ENCODE data around the gene EPHB1. TPM values are rescaled to one million over a fixed set of nuclear protein-coding genes. Genes with fewer than 3 reads are reported as not detected.

The EPHB1 gene
- total RNA-seq, 1 experiment from 2014 or later: 0.86 TPM

- Histone ChIP-seq H3K9ac (ENCODE audit: low read length) (no peak overlapping the region), H3K27me3 (ENCODE audit: insufficient read depth, low read length) (peaks cover 22% of the 10 kb centered on the region), H3K4me1 (ENCODE audit: control insufficient read depth in 1 of 2, insufficient read depth in 2 of 2, low read length in 2 of 2) (no peaks in the 10 kb centered on the region), H3K27ac (ENCODE audit: low read depth, low read length) (no peak overlapping the region), H3K4me2 (ENCODE audit: low read length) (no peak overlapping the region), H3K36me3 (ENCODE audit: control insufficient read depth in 1 of 2, insufficient read depth in 2 of 2, low read length in 2 of 2) (no peaks in the 10 kb centered on the region), H3K79me2 (ENCODE audit: insufficient read depth, low read length) (no peaks in the 10 kb centered on the region), H2AFZ (ENCODE audit: low read depth, low read length, poor library complexity, severe bottlenecking) (no peak overlapping the region), H3K4me3 (replicated peaks in 1 of 2; ENCODE audit: low read depth in 1 of 2, low read length in 2 of 2) (no peak overlapping the region), H3K9me3 (ENCODE audit: control insufficient read depth in 1 of 2, insufficient read depth in 1 of 2, low read depth in 1 of 2, low read length in 2 of 2) (no peaks in the 10 kb centered on the region), H4K20me1 (ENCODE audit: insufficient read depth) (no peaks in the 10 kb centered on the region; the same call in 1 of the 2 replicates), H3K9me2 (ENCODE audit: insufficient read depth) (no peaks in the 10 kb centered on the region)
- ChIA-PET RAD21 (ENCODE audit: low non-redundant PET in 1 of 2, low total read pairs in 2 of 2, uncharacterized antibody in 2 of 2, unreplicated experiment in 2 of 2) (no interaction called here), POLR2A (no interaction called here), CTCF (no interaction called here)
- BruUV-seq (replicated peaks): no TSS peak
- no peak for DNase-seq (ENCODE audit: low read depth, low spot score)
- intact Hi-C loops (cut with micrococcal nuclease): no loop called here
- TF ChIP-seq REST (IDR thresholded peaks at IDR 0.05; ENCODE audit: low read depth) (no peak), ATF3 (IDR thresholded peaks at IDR 0.05) (no peak), ELF1 (IDR thresholded peaks at IDR 0.05; ENCODE audit: borderline replicate concordance, low read depth) (no peak), CEBPB (IDR thresholded peaks at IDR 0.05; ENCODE audit: low read depth) (no peak), EZH2 (IDR thresholded peaks at IDR 0.05) (no peak), TCF7L2 (IDR thresholded peaks at IDR 0.05; ENCODE audit: borderline replicate concordance, extremely low read depth, insufficient read depth, insufficient read length) (no peak), JUND (IDR thresholded peaks at IDR 0.05) (no peak), MAX (IDR thresholded peaks at IDR 0.05) (no peak), SIN3A (IDR thresholded peaks at IDR 0.05; ENCODE audit: low read depth) (no peak), ZBTB33 (IDR thresholded peaks at IDR 0.05; ENCODE audit: extremely low read depth, insufficient replicate concordance, low read length) (no peak)
- no peak for ATAC-seq
These were observed 197.5 kb downstream of the EPHB1 start for GRCh38 chr3:134992586-134992985.

All from HCT116 (cell line).